MV-4-11 (cell line): Measurements from ENCODE around the gene NUP210.

Source experiments
- DNase-seq: peaks from one replicate; lab custom pipeline; 2025; lab: John Stamatoyannopoulos, UW

The NUP210 gene

GRCh38 chr3:13289771-13290285 is 130.3 kb downstream of the NUP210 start:
- DNase-seq = no peak

- DNase-seq = no peak
Observed at GRCh38 chr3:13288732-13289718, 131.1 kb downstream of the NUP210 start.

DNA sequence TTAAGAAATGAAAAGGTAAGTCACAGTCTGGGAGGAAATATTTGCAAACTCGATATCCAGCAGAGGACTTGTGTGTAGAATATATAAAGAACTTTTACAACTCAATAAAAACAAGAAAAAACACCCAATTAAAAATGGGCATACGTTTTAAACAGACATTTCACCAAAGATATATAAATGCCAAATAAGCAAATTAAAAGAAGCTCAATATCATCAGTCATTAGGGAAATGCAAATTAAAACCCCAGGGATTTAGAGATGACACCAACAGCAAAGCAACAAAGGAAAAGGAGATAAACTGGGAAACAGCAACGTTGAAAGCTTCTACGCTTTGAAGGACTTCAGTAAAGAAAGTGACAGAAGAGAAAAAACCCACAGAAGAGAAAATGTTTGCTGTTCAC is 132.3 kb downstream of the NUP210 start:
- DNase-seq = no peak

GRCh38 chr3:13286873-13287272 is 133.2 kb downstream of the NUP210 start:
- no peak for DNase-seq

GRCh38 chr3:13285007-13285567 is 135.0 kb downstream of the NUP210 start:
- DNase-seq = no peak

DNA sequence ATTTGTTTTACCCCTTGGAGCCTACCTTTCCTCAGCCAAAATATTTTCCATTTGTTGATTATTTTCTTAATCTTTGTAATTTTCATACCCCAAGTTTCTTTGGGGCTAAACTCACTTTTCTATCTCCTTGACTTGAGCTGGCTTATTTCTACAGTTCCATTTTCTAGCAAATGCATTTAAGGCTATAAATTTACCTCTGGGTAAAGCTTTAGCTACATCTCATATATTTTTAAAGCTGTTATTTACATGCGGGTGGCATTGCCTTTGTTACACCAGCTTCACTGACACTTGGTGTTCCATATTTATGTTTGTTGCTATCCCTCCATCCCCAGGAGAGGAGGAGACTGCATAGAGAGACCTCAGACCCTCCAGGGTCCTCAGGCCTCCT is 136.3 kb downstream of the NUP210 start:
- DNase-seq = no peak

DNA sequence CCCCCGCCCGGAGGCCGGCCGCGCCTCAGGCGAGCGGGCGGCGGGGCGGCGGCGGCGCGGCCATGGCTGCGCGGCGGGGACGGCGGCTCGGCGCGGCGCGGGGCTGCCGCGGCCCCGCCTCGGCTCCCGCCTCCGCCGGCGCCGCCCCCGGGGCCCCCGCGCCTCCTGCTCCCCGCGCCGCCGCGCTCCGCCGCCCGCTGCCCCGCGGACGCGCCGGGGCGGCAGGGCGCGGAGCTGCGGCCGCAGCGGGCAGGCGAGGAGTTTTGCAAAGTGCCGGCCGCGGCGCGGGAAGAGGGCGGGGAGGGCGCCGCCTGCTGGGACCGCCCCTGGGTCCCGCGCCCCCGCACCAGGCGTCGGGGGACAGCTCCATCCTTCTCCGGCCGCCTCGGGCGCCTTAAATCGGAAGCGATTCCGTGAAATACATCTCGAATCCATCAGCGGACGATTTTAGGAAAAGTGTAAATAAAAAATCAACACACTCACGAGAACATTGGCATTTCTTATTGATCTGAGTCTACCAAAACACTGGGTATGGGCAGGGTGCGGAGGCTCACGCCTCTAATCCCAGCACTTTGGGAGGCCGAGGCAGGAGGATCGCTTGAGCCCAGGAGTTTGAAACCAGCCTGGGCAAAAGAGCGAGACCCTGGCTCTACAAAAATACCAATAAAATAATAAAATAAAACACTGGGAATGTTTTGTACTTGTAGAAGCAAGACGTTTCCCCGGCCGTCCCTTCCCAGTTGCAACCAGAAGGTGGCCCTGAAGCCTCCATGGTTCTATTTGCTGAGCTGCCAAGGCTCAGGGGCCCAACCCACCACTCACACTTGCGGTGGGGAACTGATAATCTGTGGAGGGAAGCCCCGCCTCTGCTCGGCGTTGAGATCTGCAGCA is 136.9 kb downstream of the NUP210 start:
- DNase-seq = no peak

DNA sequence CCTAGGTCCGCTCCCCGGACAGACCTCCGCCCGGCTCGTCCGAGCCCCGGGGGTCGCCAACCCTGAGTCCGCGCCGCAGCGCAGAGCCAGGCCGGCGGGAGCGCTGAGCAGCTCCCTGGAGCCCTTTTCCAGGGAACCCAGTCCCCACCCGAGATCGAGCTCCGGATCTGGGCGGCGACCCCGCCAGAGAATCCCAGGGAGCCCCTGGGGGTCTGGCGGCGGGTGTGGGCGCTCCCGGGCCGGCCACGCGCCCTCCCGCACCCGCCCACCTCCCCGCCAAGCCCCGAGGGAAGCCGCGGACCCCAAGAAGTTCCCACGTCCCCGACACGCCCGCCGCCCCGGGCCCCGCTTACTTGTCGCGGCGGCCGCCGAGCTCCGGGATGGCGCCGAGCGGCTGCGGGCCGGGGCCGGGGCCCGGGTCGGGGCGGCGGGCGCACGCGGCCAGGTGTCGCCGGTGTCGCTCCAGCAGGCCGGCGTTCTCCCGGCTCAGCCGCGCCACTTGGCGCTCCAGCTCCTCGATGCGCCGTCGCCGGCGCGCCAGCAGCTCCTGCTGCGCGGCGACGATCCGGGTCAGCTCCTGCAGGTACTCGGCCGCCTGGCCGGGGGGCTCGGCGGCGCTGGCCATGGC is 137.7 kb downstream of the NUP210 start:
- no peak for DNase-seq

DNA sequence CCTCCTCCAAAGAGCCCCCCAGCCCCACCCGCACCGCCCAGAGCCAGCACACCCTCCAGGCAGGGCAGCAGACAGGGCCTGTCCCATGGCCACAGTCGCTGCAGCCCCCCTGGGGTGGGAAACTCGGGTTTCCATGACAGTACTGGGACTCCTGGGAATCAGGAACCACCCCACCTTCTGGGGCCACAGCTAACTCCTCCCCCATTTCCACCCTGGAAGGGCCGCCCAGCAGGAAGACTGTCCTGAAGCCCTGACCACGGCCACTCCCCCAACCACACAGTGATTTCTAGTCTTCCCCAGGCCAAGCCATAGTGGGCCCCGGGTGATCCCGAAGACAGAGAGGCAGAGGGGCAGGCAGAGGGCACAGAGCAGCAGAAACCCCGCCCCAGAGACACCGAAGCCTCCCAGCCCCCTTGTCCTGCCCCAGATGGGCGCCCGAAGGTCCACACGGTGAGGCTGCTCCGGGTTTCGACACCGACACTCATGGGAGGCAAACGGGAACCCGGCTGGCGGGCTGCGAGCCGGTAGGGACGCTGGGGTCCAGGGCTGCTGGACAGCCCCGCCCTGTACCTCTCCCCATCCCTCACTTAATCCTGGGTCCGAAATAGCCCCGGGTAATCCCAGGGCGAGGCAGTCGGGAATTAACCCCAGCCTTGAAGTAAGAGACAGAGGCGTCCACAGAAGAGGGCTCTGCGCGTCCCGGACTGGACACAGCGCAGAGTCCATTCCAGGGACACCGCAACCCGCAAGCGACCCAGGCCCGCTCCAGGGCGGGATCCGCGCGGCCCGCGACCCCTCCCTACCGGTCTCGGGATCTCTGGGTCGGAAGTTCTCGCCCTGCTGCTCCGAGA is 138.4 kb downstream of the NUP210 start:
- no peak for DNase-seq

DNA sequence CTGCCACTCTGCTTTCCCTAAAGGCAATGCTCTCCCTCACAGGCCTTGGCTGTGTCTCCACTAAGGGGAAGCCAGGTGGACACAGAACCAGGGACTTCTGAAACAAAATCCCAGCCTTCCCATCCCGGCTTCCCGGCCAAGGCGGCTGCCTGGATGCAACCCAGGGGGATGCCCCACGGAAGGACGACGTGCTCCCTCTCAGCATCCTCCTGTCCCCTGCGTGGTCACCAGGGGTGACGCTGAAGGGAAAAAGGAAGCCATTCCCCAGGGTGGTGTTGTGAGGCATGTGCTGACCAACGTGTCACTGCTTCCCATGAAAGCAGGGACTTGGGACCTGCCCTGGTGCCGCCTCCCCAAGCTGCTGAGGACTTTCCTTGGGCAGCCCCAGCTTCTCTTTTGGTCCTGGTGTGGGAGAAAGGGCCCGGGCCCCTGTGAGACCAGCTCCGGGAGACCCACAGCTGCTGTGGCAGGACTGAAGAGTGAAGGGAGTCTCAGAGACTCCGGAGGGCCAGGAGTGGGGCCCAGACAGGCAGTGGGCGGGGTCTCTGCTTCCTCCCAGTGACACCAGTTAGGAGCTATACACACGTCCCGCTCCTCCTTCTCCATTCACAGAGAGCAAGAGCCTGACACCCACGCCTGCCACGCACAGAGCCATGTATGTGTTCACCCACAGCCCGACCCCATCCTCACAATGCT is 139.2 kb downstream of the NUP210 start:
- DNase-seq = peak; percentile 29

GRCh38 chr3:13280122-13280790 is 139.9 kb downstream of the NUP210 start:
- no peak for DNase-seq

DNA sequence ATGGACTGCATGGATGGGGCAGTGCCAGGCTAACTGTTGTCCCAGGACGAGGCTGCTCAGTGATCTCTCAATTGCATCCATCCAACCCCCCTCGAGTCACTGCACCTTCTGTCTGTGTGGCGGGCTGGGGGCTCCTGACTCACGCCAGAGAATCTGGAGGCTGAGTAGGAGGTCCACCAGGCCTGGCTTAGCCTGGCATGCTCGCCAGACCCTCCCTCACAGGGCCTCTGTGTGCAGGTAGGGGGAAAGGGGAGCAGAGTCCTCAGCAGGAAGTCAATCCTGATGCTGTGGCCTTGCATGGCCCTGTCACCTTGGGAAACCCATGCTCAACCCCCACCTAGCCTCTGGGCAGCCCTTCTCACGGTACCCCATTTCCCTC is 140.6 kb downstream of the NUP210 start:
- no peak for DNase-seq

- no peak for DNase-seq
Observed at GRCh38 chr3:13278783-13279531, 141.2 kb downstream of the NUP210 start.

- DNase-seq = peak; percentile 50
Observed at GRCh38 chr3:13277860-13278531, 142.1 kb downstream of the NUP210 start.

DNA sequence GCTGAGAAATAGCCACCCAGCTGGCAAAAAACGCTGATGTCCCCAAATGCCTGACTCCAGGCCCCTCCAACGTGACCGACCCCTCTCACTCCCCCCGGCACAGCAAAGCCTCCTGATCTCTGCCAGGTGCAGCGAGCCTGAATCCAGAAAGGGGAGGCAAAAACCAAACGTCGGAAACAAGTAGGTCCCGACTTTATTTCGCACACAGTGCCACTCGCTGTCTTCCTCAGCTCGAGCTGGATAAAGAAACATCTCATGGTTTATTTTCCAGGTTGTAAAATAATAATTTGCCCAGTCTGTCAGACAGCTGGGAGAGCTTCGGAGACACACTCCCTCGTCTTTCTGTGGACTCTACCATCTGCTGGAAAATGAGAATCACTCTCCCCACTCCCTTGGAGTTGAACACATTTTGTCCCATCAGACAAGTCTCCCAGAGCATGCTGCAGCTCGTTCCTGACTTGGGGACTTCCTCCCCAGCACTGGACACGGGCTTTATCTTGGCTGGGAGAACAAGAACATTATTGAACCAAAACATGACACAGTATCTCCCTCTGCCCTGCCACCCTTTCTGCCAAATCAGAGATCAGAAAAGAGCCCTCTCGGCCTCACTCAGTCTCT is 142.8 kb downstream of the NUP210 start:
- DNase-seq = no peak

GRCh38 chr3:13276438-13277195 is 143.5 kb downstream of the NUP210 start:
- DNase-seq = no peak

DNA sequence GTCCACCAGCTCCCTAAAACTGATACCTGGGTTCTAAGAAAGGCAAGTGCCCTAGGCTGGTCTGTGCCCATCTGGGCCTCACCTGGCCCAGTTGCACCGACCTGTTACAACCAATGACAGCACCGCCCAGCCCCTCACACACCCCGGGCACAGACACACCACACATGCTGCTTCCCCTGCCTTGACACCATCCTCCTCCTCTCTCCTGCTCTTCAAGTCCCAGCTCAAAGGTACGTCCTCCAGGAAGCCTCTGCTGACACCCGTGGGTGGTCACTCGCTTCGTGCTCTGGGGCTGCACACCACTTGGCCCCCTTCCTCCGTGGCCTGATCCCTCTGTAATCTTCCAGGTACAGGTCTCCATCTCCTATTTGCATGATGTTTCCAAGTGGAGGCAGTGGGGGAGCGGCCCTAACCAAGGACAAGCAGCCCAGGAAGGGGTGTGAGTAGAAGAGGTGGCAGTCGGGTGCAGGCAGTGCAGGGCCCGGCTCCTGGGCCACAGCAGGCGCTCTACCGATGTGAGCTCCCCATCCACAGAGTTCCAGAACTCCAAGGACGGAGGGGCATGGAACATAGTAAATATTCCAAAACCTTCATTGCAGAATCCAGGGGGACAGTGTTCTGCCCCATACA is 144.6 kb downstream of the NUP210 start:
- DNase-seq = no peak
